Mesangial cell (primary cell): ENCODE data around the gene RNF214. TPM values are rescaled to one million over a fixed set of nuclear protein-coding genes. Genes with fewer than 3 reads are reported as not detected.

Experiments
- total RNA-seq: library from RNA; depleted of rRNA; stranded (reverse); fragments of >200 nt; gene quantifications from 2 replicates; pipeline ENCODE4 v1.2.3, GENCODE V29; 2015

RNF214 gene
- 7.8 and 11.4 TPM in 2 replicates for total RNA-seq

DNA sequence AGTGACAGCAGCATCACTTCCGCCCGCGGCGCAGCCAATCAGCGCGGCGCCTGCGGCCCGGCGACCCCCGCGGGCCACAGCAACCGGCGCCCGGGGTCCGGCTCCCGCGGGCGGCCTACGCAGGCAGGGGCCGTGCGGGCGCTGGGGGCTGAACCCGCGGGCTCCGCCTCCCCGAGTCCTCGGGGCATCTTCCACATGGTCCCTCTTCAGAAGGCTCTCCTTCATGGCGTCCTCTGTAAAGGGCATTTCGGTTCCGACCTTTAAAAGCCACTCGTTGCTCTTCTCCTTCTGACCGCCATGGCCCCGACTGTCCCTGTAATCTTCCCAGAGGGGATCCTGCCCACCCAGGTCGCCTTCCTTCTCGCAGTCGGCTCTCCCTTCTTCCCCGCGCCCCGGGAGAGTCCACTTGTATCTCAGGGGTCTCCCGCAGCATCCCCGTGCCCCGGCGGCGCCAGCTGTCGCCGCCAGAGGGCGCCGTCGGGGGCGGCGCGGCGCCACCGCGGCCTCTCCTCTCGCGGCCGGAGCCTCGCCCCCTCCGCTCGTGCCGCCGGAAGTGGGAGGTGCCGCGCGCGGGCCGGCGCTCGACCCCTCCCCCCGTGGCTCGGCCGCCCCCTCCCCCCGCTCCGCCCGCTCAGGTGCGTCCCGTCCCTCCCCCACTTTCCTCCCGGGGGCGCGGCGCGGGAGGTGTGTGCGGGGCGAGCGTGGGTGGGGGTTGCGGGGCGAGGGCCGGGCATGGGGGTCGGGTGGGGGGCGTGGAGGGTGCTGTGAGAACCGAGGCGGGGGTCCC, at the start of gene RNF214:
Gene RNF214 (plus strand): TSS at position 580 of the 787 bp plus-strand sequence. CDS start 1,602 bp downstream, outside the sequence.

DNA sequence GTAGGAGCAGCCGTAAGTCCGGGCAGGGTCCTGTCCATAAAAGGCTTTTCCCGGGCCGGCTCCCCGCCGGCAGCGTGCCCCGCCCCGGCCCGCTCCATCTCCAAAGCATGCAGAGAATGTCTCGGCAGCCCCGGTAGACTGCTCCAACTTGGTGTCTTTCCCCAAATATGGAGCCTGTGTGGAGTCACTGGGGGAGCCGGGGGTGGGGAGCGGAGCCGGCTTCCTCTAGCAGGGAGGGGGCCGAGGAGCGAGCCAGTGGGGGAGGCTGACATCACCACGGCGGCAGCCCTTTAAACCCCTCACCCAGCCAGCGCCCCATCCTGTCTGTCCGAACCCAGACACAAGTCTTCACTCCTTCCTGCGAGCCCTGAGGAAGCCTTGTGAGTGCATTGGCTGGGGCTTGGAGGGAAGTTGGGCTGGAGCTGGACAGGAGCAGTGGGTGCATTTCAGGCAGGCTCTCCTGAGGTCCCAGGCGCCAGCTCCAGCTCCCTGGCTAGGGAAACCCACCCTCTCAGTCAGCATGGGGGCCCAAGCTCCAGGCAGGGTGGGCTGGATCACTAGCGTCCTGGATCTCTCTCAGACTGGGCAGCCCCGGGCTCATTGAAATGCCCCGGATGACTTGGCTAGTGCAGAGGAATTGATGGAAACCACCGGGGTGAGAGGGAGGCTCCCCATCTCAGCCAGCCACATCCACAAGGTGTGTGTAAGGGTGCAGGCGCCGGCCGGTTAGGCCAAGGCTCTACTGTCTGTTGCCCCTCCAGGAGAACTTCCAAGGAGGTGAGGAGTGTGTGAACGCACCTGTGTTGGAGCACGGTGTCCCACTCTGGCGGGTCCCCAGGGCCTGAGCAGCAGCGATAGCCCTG, 33.2 kb upstream of the RNF214 start, which contains the start of gene TAGLN:
Gene TAGLN (plus strand): TSS at position 318 of the 863 bp plus-strand sequence. CDS start 3,644 bp downstream, outside the sequence.

DNA sequence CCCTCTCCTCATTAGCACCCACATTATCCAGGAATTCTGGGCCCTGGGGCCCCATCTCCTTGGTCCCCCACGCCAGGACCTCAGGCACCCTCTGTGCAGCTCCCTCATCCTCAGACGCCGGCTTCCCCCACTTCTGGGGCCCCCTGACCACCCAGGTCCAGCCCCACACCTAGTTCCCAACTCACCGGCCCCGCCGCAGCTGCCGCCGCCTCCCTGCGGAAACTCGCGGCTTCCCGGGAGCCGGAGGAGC, 704 bp upstream of the RNF214 start, which contains the start of gene PCSK7:
Gene PCSK7 (minus strand): TSS at position 232 of the 250 bp plus-strand sequence. CDS start 2,229 bp downstream, outside the sequence.

DNA sequence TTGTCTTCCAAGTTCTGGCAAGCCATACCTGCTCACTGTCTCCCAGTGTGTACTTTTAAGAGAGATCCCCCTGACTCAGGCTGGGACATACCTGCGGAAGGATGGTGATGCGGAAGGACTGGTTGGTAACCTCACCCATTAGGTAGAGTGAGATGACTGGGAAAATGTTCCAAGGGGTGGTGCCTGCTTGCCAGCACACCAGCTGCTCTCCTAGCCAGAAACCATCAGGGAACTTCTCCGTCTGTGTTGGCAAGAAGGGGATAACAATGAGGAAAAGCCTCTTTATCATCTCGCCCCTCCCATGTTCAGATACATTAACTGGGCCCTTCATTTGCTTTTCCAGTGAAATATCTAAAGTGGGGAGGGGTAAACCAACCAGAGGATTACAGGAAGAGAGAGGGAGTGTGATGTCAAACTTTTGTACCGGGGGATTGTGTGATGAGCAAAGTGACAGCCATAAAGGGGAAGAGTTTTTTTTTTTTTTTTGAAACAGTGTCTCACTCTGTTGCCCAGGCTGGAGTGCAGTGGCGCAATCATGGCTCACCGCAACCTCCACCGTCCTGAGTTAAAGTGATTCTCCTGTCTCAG, 58.4 kb downstream of the RNF214 start, which contains the start of gene BACE1-AS:
Gene BACE1-AS (plus strand): TSS at position 538 of the 588 bp plus-strand sequence.

DNA sequence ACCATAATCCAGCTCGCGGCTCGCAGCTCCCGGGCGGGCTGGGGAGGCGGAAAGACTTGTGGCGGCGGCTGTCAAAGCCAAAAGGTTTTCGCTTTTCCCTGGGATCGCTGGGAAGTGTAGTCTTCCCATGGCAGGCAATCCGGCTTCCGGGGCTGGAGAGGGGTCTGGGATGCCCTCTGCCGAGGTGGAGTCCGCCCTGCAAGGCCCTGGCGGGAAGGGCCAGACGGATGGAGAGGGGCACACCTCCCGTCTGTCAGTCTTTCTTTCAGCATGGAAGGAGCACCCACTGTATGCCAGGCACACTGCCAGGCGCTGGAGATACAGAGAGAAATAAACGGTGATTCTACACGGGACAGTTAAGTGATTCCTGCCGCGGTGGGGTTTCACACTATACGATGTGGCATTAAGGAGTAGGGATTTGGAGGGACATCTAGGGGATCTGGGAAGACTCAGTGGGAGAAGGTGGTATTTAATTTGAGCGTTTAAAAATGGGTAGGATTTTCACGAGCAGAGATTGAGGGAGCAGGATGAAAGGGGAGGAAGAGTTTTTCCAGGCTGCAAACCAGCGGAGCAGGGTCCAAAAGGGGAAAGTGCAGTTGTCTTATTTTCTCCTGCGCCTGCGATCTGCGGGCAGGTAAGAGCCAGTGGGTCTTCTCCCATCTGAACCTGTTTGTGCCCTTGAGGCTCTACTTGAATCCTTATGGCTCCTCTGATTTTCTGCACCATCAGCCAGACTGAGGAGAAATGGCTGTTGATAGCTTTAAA, 83.9 kb downstream of the RNF214 start, which contains the start of gene BACE1:
Gene BACE1 (minus strand): TSS at position 60 of the 765 bp plus-strand sequence. CDS start 461 bp downstream, outside the sequence.

DNA sequence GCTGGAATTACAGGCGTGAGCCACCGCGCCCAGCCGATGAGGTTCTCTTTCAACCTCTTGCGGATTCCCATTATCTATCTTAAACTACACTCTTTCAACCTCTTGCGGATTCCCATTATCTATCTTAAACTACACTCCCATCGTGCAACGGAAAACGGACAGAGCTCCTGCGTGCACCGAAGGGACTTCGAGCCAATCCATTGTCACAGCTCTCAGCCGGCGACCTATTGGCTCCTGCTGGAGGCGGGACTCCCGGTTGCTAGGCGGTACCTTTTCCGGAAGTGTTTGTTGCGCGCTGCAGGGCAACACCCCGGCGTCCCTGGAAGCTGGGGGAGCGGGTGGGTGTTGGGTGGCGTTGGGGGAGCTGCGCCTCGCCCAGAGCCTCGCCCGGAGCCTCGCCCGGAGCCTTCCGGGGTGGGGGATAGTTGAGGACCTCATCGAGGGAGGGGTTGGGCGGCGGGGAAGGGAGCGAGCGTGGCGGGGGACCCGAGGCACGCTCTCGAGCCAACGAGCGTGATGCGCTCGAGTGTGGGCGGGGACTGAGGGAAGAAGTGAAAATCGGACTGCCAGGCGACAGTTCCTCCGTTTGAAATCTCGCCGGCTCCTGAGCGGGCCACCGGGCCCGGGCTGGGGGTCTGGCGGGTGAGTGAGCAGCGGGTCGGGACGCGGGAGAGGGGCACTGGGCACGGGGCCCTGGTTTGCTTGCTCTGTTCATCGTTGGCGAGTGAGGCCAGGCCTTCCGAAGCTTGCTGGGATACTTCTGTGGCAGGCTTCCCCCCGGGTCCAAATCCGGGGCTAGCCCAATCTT, 95.3 kb downstream of the RNF214 start, which contains the start of gene CEP164:
Gene CEP164 (plus strand): TSS at position 288 of the 808 bp plus-strand sequence. CDS start 10,733 bp downstream, outside the sequence.

Other genes starting within 250 kb of the RNF214 start
- gene SIK3, start 134.2 kb upstream of the RNF214 start, total RNA-seq = 9.0 and 14.1 TPM in 2 replicates
- 69.7 and 74.3 TPM in 2 replicates for gene PAFAH1B2, start 88.4 kb upstream of the RNF214 start, total RNA-seq
- 8.8 and 24.2 TPM in 2 replicates for gene SIDT2, start 53.9 kb upstream of the RNF214 start, total RNA-seq
- 1,450 and 1,955 TPM in 2 replicates for gene TAGLN, start 33.3 kb upstream of the RNF214 start, total RNA-seq
- 41.1 and 43.0 TPM in 2 replicates for gene PCSK7, start 598 bp upstream of the RNF214 start, total RNA-seq
- 3.1 and 4.8 TPM in 2 replicates for gene BACE1-AS, start 58.7 kb downstream of the RNF214 start, total RNA-seq
- gene BACE1, start 83.6 kb downstream of the RNF214 start, total RNA-seq = 17.9 and 39.4 TPM in 2 replicates
- gene CEP164, start 95.2 kb downstream of the RNF214 start, total RNA-seq = 12.8 and 13.5 TPM in 2 replicates